Activated CD8-positive, alpha-beta memory T cell treated with anti-CD3 and anti-CD28 coated beads for 4 hours (primary cell): ENCODE results near the gene SLC38A1.

Experiments
- DNase-seq, 2 donors: peaks; one replicate each; pipeline ENCODE4 v3.0.0-alpha.2; 2020; ENCODE audit warnings: low read depth in 2 of 2

The SLC38A1 gene

DNA sequence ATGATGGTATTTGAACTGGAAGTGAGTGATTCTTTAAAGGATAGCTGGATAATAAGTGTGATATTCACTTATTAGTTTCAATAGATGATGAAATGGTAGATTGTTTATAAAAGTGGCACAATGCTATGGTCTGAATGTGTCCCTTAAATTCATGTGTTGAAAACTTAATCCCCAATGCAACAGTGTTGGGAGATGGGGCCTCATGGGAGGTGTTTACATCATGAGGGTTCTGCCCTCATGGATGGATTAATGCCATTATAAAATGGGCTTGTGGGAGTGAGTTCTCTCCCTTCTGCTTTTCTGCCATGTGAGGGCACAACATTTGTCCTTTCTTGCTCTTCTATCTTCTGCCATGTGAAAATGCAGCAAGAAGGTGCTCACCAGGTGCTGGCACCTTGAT is 134.0 kb downstream of the SLC38A1 start:
- no peak for DNase-seq

DNA sequence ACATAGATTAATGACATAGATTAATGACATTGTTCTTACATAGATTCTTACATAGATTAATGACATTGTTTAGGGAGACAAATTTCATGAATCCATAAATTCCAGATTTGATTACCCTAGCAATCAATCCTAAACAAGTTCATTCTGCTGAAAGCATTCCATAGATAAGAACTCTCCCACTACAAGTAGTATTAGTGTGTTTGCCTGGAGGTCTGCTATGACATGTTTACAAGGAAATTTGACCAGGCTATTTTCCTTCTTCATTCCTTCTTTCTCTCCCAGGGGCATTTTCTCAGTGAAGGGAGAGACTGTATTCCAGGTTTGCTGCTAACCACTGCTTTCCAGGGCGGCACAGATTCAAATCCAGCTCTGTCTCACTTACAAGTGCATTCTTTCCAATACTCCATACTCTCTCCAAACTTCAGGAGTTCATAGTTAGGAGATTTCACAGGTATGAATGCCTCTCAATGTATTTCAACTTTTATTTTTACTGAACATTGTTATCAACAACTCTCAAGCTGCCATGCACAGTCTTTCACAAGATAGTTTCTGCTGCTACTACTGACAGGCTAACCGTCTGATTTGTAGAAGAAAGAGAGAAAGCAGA is 134.5 kb downstream of the SLC38A1 start:
- no peak for DNase-seq

DNA sequence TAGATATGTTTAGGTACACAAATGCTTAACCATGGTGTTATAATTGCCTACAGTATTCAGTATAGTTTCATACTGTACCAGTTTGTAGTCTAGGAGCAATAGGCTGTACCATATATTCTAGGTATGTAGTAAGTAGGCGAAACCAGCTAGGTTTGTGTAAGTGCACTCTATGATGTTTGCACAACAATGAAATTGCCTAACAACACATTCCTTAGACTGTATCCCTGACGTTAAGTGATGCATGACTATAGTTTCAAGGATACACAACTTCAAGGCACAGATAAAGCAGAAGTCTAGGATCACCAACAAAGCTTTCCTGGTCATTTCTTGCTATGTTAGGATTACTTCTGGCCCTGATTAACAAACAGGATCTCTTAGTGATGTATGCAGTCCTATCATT is 135.1 kb downstream of the SLC38A1 start:
- no peak for DNase-seq
